HS-27A (cell line): Measurements from ENCODE around the gene ATP2B2.

Experiments used
- DNase-seq: peaks from one replicate; pipeline ENCODE4 v3.0.0-alpha.2; 2012; ENCODE audit warnings: low read depth, missing footprints

The ATP2B2 gene

GRCh38 chr3:10426346-10427220 is 78.8 kb downstream of the ATP2B2 start:
- DNase-seq = no peak

- no peak for DNase-seq
These were observed 82.1 kb downstream of the ATP2B2 start for GRCh38 chr3:10423171-10423882.

- DNase-seq = no peak
These were observed 83.4 kb downstream of the ATP2B2 start for GRCh38 chr3:10421996-10422395.

GRCh38 chr3:10420745-10421475 is 84.5 kb downstream of the ATP2B2 start:
- DNase-seq = no peak

- DNase-seq = no peak
These were observed 85.7 kb downstream of the ATP2B2 start for GRCh38 chr3:10419637-10420232.

- no peak for DNase-seq
These were observed 87.5 kb downstream of the ATP2B2 start for GRCh38 chr3:10417847-10418246.

- DNase-seq = no peak
These were observed 88.6 kb downstream of the ATP2B2 start for GRCh38 chr3:10416730-10417300.

- DNase-seq = no peak
These were observed 92.3 kb downstream of the ATP2B2 start for GRCh38 chr3:10413041-10413440.

- no peak for DNase-seq
These were observed 93.6 kb downstream of the ATP2B2 start for GRCh38 chr3:10411598-10412332.

- no peak for DNase-seq
These were observed 94.9 kb downstream of the ATP2B2 start for GRCh38 chr3:10410383-10411002.

GRCh38 chr3:10408680-10409079 is 96.7 kb downstream of the ATP2B2 start:
- DNase-seq = no peak

- no peak for DNase-seq
These were observed 98.0 kb downstream of the ATP2B2 start for GRCh38 chr3:10407361-10407760.

GRCh38 chr3:10406414-10406813 is 99.0 kb downstream of the ATP2B2 start:
- DNase-seq = no peak

GRCh38 chr3:10405816-10406215 is 99.6 kb downstream of the ATP2B2 start:
- DNase-seq = no peak

- no peak for DNase-seq
These were observed 100.5 kb downstream of the ATP2B2 start for GRCh38 chr3:10404876-10405275.

- no peak for DNase-seq
These were observed 101.0 kb downstream of the ATP2B2 start for GRCh38 chr3:10404377-10404776.

GRCh38 chr3:10401990-10402761 is 103.2 kb downstream of the ATP2B2 start:
- DNase-seq = no peak

- no peak for DNase-seq
These were observed 104.5 kb downstream of the ATP2B2 start for GRCh38 chr3:10400749-10401495.
